OCI-LY7 (cell line): ENCODE results near the gene CCT6A.

ENCODE experiments used
- CTCF ChIP-seq: fragments of 200-600 bp; sonication (generic); conservative IDR thresholded peaks from 2 replicates; pipeline ENCODE4 v1.5.1; 2014; ENCODE audit warnings: mild to moderate bottlenecking, antibody characterized with exemption, low read length, moderate library complexity, mixed read lengths
- EZH2phosphoT487 ChIP-seq: fragments of 200-600 bp; sonication (generic); IDR thresholded peaks from 2 replicates; pipeline ENCODE4 v1.6.1; 2018; ENCODE audit warnings: low read depth, borderline replicate concordance, mild to moderate bottlenecking, mixed run types, antibody characterized with exemption, low read length, moderate library complexity, mixed read lengths

GRCh38 chr7:56051339-56052191 lies at the start of gene CCT6A, which contains the start of gene PSPH:
- TF ChIP-seq CTCF: no peak
- TF ChIP-seq EZH2phosphoT487: no peak
